Fibroblast of peridontal ligament (primary cell): Measurements from ENCODE around the gene TMC4.
A peak's percentile ranks its signal among the peaks of the same experiment; 100 is the strongest.

Source experiments
- DNase-seq: peaks from one replicate; pipeline ENCODE4 v3.0.0-alpha.2; 2010; ENCODE audit errors: extremely low read depth

Gene TMC4

GRCh38 chr19:54155694-54156093 is 17.3 kb downstream of the TMC4 start:
- no peak for DNase-seq

DNA sequence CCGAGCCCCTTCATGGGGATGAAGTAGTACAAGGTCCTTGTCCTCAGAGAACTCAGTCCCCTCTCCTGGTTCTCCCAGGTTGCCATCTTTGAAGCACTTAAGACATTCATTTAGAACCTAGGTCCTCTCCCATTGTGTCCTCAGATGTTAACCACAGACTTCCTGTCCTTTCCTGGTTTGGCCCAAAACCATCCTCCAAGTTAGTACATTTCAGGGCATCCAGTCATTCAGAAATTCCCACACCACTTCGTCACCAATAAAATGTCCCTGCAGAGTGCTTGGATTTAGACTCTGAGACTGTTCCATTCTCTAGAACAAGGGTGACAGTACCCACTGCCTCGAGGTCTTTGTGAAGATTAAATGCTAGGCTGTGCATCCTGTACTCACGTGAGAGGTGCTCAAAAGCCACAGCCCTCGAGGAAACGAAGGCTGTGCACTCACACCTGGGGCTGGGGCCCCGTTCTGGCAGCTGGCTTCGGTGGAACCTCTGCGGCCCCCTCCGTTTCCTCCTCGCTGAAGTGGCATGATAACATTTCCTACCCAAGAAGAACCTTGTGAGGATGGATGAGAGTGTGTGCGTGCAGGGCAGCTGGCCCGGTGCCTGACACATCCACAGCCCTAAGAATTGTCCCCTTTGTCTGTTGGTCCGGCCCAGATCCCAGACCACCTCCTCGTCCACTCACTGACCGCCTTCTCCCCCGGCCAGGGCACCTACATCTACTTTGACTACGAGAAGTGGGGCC is 18.2 kb downstream of the TMC4 start:
- DNase-seq = peak; percentile 17

- no peak for DNase-seq
Observed at GRCh38 chr19:54153731-54154326, 19.1 kb downstream of the TMC4 start.

DNA sequence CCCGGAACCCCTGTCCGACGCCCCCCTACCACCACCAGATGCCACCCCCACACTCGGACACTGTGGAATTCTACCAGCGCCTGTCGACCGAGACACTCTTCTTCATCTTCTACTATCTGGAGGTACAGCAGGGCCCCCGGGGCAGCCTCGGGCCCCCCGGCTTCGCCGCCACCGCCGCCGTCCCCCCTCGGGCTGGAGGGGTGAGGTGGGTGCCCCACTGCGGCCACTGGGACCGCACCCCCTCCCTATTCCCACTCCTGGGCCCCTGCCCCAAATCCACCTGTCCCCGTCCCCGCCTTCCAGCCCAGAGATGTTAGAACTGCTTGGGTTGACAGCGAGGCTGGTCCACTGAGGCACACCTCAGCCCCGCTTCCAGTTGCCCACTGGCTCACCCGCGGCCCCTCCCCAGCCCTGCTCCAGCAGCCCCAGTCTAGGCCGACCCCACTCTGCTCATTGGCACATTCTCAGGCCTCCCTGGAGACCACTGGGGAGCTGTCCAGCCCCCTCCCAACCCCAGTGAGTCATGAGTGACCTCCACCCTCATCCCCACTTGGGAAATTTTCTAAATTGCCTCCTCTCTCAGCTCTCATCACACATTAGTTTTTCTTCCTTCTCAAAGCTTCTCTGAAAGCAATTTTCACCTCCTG is 20.0 kb downstream of the TMC4 start:
- DNase-seq = peak; percentile 34

DNA sequence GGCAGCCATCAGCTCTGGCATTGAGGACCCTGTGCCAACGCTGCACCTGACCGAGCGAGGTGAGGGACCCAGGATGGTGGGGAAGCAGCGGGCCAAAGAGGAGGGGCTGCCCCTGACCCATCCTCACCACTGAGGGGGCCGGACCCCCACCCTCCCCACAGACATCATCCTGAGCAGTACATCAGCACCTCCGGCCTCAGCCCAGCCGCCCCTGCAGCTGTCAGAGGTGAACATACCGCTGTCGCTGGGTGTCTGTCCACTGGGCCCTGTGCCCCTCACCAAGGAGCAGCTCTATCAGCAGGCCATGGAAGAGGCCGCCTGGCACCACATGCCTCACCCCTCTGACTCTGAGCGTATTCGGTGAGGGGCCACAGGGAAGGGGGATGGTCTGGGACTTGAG is 20.7 kb downstream of the TMC4 start:
- no peak for DNase-seq

- no peak for DNase-seq
Observed at GRCh38 chr19:54151362-54152035, 21.5 kb downstream of the TMC4 start.

GRCh38 chr19:54149021-54149812 is 23.7 kb downstream of the TMC4 start:
- DNase-seq = no peak

DNA sequence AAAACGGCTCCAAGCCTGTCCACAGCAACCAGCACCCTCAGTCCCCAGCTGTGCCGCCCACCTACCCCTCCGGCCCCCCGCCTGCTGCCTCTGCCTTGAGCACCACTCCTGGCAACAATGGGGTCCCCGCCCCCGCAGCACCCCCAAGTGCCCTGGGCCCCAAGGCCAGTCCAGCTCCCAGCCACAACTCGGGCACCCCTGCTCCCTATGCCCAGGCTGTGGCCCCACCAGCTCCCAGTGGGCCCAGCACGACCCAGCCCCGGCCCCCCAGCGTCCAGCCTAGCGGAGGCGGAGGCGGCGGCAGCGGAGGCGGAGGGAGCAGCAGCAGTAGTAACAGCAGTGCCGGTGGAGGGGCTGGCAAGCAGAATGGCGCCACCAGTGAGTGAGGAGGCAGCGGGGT is 24.8 kb downstream of the TMC4 start:
- no peak for DNase-seq

GRCh38 chr19:54147676-54148075 is 25.3 kb downstream of the TMC4 start:
- no peak for DNase-seq

GRCh38 chr19:54145541-54146158 is 27.3 kb downstream of the TMC4 start:
- no peak for DNase-seq

DNA sequence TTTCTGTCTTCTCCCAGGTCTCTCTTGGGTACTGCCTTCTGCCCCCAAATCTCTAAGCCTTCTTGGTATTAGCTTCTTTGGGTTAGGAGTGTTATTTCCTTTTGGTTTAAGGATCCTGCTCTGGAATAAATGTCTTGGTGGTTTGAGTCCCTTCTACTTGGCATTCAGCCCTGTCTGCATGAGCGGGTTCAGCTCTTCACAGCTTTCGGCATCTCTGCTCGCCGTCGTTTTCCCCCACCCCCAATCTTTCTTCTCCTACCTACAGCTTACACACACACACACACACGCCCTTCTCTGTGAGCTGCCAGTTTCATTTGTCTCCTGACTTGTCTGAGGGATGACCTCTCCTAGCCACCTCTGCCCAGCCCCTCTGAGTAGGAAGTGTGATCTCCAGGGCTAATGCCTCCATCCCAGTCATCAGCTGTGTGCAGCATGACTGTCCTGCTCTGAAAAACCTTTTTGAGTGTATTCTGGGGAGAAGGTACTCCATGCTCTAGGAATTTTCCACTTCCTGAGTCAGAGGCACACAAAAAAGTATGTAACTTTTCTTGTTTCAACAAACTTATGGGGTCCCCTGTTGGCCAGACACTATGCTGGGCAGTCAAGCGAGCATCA is 30.7 kb downstream of the TMC4 start:
- DNase-seq = no peak

GRCh38 chr19:54141356-54141755 is 31.6 kb downstream of the TMC4 start:
- peak; percentile 49 for DNase-seq

DNA sequence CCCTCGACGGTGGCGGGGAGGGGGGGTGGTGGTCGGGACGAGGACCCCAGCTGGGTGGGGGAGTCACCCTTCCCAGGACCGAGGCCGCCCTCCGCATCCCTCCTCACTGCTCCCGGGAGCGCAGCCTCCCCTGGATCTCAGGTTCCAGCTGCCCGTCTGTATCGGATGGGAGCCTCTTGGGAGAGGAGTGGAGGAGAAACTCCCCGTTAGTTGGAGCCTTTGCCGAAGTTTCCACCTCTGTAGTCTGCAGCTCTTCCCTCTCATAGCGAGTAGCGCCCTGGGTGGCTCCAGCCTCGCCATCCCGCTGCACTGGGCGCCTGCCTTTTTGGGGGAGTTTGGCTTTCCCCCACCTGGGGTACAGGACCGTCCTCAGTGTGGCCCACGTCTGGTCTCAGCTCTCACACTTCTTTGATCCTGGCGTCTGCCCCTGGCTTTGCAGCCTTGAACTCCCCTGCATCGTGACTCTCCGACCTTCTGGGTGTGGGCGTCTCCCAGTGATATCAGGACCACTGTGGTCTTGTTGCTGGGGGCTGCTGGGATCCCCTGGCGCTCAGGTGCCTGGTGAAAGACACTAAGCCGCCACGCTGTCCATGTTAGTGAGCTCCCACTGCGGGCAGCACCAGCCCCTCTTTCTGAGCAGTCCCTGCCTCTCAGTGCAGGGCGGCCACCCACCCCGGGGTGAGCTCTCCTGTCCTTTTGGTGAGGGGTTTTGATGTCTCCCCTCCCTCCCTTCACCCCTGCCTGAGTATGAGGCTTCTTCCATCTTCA is 34.3 kb downstream of the TMC4 start:
- no peak for DNase-seq

GRCh38 chr19:54137699-54138488 is 35.1 kb downstream of the TMC4 start, which contains the start of gene CNOT3:
CNOT3 (plus strand) TSS chr19:54137762; CDS start chr19:54142979, 5,217 bp downstream.
- DNase-seq = no peak

- peak; percentile 100 for DNase-seq
Observed at GRCh38 chr19:54136864-54137698, 35.9 kb downstream of the TMC4 start.

- DNase-seq = peak; percentile 25
Observed at GRCh38 chr19:54136086-54136863, 36.7 kb downstream of the TMC4 start.

DNA sequence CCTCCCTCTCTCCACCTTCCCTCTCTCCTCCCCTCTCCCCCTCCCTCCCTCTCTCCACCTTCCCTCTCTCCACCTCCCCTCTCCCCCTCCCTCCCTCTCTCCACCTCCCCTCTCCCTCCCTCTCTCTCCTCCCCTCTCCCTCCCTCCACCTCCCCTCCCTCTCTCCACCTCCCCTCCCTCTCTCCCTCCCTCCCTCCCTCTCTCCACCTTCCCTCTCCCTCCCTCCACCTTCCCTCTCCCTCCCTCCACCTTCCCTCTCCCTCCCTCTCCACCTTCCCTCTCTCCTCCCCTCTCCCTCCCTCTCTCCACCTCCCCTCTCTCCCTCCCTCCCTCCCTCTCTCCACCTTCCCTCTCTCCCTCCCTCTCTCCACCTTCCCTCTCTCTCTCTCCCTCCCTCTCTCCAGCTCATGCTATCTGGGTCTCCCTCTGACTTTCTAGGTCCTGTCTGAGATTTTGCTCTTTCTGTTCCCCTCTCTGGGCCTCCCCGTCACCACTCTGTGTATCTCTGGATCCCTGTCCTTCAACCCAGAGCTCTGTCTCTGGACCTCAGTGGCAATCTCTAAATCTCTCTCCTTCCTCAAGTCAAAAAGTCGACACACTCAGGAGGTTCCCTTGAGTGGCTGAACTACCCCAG is 38.9 kb downstream of the TMC4 start:
- DNase-seq = no peak
